Measurements from ENCODE around the gene GATB.
"Not testable (repeated sequence)": the region's sequence is repeated elsewhere in the genome, so short reads cannot be mapped to it uniquely, and the experiment has no call there.

The GATB gene

DNA sequence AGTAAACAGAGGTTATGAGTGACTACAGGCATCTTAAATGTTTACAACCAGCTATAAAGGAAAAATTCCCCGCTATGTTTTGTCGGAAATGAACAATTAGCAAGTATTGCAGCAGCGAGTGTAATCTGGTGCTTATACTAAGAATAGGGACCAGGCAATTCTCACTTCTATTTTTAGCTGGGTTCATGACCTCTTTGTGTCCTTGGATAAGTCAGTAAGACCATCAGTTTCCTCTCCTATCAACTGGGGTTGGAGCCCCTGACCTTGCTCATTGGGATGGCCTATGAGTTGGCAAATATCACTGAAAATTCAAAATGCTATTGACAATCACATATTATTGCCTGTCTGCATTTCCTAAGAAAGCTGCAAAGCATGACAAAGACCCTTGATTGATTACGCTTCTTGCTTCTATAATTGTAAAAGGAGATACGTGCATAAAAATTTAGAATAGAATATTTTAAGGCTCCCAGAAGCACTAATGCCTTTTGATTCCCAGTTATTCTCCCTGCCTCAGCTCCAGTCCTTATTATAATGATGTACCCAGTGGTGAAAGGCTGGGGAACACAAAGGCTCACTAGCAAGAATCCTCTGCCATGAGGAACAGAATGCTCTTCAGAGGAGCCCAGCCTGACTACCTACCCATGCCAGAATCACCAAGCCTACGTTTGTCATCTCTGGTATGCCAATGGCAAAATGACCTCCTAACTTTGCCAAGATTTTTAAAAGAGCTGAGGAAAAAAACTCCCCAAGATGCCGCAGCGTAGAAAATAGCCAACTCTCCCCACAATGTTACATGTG is 21.9 kb downstream of the GATB start:
- no peak for DNase-seq (ENCODE audit: low read depth)
- no peak overlapping the region for H3K4me3 ChIP-seq (ENCODE audit: low read depth, low read length)
- TF ChIP-seq CTCF (IDR thresholded peaks at IDR 0.05; ENCODE audit: control insufficient read depth, extremely low read depth, insufficient read depth), result no peak

DNA sequence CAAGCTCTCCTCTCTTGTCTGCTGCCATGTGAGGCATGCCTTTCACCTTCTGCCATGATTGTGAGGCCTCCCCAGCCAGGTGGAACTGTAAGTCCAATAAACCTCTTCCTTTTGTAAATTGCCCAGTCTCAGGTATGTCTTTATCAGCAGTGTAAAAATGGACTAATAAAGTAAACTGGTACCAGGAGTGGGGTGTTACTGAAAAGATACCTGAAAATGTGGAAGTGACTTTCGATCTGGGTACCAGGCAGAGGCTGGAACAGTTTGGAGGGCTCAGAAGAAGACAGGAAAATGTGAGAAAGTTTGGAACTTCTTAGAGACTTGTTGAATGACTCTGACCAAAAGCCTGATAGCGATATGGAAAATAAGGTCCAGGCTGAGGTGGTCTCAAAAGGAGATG is 24.0 kb downstream of the GATB start:
- not testable (repeated sequence) for H3K4me3 ChIP-seq (ENCODE audit: low read depth, low read length); DNase-seq (ENCODE audit: low read depth)

- no peak for TF ChIP-seq CTCF (IDR thresholded peaks at IDR 0.05; ENCODE audit: control insufficient read depth, extremely low read depth, insufficient read depth)
- no peak for DNase-seq (ENCODE audit: low read depth)
- no peak overlapping the region for H3K4me3 ChIP-seq (ENCODE audit: low read depth, low read length)
Measured at GRCh38 chr4:151736361-151736760, 24.4 kb downstream of the GATB start.

DNA sequence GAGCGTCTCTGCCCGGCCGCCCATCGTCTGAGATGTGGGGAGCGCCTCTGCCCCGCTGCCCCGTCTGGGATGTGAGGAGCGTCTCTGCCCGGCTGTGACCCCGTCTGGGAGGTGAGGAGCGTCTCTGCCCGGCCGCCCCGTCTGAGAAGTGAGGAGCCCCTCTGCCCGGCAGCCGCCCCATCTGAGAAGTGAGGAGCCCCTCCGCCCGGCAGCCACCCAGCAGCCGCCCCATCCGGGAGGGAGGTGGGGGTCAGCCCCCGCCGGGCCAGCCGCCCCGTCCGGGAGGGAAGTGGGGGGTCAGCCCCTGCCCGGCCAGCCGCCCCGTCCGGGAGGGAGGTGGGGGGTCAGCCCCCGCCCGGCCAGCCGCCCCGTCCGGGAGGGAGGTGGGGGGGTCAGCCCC is 29.1 kb downstream of the GATB start:
- not testable (repeated sequence) for DNase-seq (ENCODE audit: low read depth); H3K4me3 ChIP-seq (ENCODE audit: low read depth, low read length)

- no peak for TF ChIP-seq CTCF (IDR thresholded peaks at IDR 0.05; ENCODE audit: control insufficient read depth, extremely low read depth, insufficient read depth)
- no peak overlapping the region for H3K4me3 ChIP-seq (ENCODE audit: low read depth, low read length)
- no peak for DNase-seq (ENCODE audit: low read depth)
Measured at GRCh38 chr4:151729731-151730559, 30.9 kb downstream of the GATB start.

DNA sequence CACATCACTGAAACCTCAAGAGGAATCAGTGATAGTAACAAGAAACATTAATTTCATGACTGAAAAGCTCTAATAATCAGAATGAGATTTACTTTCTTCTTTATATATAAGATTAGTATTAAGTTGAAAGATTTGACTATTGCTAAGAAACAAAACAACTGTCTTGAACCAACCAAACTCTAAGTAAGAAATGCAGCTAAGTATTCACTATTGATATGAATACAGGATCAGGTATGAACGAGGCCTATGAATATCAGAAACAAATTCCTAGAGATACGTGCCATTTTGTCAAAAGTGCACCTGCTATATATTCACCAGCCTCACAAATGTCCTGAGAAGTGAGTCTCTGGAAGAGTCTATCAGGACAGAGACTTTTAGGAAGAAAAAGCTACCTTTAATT is 32.1 kb downstream of the GATB start:
- no peak overlapping the region for H3K4me3 ChIP-seq (ENCODE audit: low read depth, low read length)
- TF ChIP-seq CTCF (IDR thresholded peaks at IDR 0.05; ENCODE audit: control insufficient read depth, extremely low read depth, insufficient read depth), result no peak
- no peak for DNase-seq (ENCODE audit: low read depth)

- no peak overlapping the region for H3K4me3 ChIP-seq (ENCODE audit: low read depth, low read length)
- TF ChIP-seq CTCF (IDR thresholded peaks at IDR 0.05; ENCODE audit: control insufficient read depth, extremely low read depth, insufficient read depth), result no peak
- no peak for DNase-seq (ENCODE audit: low read depth)
Measured at GRCh38 chr4:151728006-151728405, 32.8 kb downstream of the GATB start.

GRCh38 chr4:151727365-151727764 is 33.4 kb downstream of the GATB start:
- no peak for DNase-seq (ENCODE audit: low read depth)
- H3K4me3 ChIP-seq (ENCODE audit: low read depth, low read length), result no peak overlapping the region
- no peak for TF ChIP-seq CTCF (IDR thresholded peaks at IDR 0.05; ENCODE audit: control insufficient read depth, extremely low read depth, insufficient read depth)
